Activated CD8-positive, alpha-beta memory T cell treated with anti-CD3 and anti-CD28 coated beads for 1 hour (primary cell): ENCODE results near the gene INPP5B.
"Not testable (repeated sequence)": the region's sequence is repeated elsewhere in the genome, so short reads cannot be mapped to it uniquely, and the experiment has no call there.

Experiments used
- DNase-seq, 2 donors: peaks; one replicate each; pipeline ENCODE4 v3.0.0-alpha.2; 2020; ENCODE audit warnings: low read depth in 1 of 2; ENCODE audit errors: extremely low read depth in 1 of 2

INPP5B gene

DNA sequence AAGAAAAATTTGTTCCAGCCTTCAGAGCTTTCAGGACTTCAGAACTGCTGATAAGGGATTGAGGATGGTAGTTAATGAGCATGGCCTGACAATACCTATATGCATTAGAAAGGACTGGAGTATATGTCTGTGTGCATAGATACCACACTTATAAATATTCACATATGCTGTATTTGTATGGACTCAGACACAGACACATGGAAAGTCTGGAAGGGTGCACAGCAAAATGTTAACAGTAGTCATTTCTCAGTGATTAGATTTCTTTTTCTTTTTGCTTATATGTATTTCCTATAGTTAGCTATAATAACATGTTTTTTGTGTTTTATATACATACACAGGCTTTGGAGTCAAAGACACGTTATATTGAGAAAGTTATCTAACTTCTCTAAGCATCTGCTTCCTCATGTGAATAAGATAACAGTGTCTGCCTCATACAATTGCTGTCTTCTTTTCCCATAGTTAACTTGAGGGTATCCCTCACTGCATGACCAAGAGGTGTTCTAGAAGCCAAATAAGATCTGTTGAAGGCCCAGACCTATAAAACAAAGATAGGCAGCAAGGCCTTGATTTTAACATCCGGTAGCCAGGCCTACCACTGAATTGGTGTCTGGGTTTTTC, 31.3 kb downstream of the INPP5B start:
- no peak for DNase-seq

DNA sequence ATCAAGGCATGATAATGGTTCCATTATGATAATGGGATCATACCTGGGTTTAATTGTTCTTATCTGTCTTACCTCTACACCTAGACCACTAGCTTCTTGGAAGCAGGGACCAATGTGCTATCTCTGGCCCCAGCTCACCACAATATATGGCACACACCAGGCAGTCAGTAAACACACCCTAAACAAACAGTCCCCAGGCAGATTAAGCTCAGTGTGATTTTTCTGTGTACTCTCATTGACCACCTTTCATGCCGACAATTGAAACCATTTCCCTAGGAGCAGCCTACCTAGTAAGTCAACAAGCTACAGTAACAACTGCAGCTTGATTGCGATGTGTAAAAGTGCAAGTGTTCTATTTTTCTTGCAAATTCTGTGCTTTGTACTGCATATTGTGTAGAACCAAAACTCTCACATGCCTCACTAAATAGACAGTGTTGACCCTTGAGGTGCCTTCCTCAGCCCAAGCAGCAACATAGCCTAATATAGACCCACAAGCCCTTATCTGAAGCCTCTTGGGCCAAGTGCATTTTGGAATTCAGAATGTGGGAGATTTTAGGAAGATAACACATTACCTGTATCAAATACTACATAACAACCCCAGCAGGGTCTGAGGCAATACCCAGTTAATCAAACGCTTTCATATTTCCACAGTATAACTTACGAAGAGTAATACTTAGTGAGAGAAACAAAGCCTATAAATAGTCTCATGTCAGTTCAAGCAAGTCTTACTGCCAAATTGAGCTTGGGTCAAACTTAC, 32.0 kb downstream of the INPP5B start:
- DNase-seq, result no peak

DNA sequence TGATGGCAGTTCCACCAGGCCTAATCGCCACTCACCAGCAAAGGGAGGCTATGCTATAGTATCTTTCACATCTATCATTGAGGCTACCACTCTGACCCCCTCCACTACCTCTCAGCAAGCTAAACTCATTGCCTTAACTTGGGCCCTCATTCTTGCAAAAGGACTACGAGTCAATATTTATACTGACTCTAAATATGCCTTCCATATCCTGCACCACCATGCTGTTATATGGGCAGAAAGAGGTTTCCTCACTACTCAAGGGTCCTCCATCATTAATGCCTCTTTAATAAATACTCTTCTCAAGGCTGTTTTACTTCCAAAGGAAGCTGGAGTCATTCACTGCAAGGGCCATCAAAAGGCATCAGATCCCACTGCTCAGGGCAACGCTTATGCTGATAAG, 35.4 kb downstream of the INPP5B start:
- DNase-seq, result not testable (repeated sequence)

DNA sequence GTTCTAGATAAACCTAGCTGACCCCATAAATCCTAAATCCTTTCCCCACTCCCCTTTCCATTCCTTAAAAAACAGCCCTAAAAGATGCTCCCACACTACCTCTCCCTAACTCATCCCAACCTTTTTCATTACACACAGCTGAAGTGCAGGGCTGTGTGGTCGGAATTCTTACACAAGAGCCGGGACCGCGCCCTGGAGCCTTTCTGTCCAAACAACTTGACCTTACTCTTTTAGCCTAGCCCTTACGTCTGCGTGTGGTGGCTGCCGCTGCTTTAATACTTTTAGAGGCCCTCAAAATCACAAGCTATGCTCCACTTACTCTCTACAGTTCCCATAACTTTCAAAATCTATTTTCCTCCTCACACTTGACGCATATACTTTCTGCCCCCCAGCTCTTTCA, 36.0 kb downstream of the INPP5B start:
- DNase-seq, result not testable (repeated sequence)

DNA sequence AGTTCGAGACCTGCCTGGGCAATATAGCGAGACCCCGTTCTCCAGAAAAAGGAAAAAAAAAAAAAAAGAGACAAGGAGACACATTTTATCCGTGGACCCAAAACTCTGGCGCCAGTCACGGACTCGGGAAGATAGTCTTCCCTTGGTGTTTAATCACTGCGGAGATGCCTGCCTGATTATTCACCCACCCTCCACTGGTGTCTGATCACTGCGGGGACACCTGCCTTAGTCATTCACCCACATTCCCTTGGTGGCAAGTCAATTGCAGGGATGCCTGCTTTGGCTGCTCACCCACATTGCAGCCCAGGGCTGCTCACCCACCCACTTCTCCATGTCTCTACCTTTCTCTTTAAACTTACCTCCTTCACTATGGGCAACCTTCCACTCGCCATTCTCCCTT, 38.3 kb downstream of the INPP5B start:
- DNase-seq, result not testable (repeated sequence)

DNA sequence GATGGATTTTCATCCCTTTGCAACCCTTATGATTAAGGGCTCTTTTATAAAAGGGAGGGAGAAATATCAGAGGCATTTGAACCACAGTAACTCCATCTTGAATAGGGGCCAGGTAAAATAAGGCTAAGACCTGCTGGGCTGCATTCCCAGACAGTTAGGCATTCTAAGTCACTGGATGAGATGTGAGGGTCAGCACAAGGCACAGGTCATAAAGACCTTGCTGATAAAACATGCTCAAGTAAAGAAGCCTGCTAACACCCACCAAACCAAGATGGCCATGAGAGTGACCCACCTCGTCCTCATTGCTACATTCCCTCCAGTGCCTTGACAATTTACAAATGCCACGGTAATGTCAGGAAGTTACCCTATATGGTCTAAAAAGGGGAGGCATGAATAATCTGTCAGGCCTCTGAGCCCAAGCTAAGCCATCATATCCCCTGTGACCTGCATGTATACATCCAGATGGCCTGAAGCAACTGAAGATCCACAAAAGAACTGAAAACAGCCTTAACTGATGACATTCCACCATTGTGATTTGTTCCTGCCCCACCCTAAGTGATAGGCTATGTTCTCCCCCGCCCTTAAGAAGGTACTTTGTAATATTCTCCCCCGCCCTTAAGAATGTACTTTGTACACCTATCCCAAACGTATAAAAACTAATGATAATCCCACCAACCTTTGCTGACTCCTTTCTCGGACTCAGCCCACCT, 39.3 kb downstream of the INPP5B start:
- not testable (repeated sequence) for DNase-seq

DNA sequence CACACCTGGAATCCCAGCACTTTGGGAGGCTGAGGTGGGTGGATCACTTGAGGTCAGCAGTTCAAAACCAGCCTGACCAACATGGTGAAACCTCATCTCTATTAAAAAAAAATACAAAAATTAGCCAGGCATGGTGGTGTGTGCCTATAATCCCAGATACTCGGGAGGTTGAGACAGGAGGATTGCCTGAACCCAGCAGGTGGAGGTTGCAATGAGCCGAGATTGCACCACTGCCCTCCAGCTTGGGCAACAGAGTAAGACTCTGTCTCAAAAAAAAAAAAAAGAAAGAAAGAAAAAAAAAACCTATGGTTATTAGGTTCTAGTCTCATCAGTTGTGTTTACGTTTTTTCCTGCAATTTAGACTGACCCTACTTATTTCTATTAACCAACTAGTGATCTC, 40.3 kb downstream of the INPP5B start:
- DNase-seq, result not testable (repeated sequence)

DNA sequence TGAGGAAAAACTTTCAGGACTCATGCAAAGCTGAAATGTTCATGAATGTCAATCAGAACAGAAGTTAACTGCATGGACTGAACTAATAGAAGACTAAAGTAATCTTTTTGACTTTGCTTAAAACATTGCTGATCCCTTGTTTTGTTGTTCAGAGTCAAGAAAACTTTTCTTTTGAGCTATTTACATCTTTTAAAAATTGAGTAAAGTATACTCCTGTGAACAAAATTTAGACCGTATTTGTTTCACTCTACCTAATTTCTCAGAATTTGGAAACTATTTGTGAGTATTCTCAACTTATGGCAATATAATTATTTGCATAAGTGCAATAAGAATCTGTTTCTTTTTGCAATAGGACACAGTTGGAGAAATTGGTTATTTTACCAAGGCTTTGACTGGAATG, 41.1 kb downstream of the INPP5B start:
- no peak for DNase-seq

DNA sequence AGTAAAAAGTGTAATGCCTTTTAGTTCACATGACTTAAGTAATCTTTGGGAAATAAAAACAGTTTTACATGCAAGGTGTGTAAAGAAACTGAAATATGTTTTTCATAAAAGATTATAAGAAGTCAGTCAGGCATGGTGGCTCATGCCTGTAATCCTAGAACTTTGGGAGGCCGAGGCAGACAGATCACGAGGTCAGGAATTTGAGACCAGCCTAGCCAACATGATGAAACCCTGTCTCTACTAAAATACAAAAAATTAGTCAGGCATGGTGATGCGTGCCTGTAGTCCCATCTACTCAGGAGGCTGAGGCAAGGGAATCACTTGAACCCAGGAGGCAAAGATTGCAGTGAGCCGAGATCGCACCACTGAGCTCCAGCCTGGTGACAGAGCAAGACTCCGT, 42.9 kb downstream of the INPP5B start:
- not testable (repeated sequence) for DNase-seq

DNA sequence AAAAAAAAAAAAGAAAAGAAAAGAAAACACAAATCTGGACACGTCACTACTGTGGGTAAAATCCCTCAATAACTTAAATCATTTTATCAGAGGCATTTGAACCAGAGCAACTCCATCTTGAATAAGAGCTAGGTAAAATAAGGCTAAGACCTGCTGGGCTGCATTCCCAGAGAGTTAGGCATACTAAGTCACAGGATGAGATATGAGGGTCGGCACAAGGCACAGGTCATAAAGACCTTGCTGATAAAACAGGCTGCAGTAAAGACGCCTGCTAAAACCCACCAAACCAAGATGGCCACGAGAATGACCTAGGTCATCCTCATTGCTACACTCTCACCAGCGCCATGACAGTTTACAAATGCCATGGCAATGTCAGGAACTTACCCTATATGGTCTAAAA, 43.9 kb downstream of the INPP5B start:
- DNase-seq, result no peak

DNA sequence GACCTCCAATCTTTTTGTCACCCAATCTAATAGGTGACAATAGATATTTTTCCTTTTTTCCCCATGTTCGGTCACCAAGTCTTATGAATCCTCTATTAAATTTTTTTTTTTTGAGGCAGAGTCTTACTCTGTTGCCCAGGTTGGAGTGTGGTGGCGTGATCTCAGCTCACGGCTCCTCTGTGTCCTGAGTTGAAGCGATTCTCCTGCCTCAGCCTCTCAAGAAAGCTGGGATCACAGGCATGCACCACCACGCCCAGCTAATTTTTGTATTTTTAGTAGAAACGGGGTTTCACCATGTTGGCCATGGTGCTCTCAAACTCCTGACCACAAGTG, 45.0 kb downstream of the INPP5B start:
- no peak for DNase-seq

DNA sequence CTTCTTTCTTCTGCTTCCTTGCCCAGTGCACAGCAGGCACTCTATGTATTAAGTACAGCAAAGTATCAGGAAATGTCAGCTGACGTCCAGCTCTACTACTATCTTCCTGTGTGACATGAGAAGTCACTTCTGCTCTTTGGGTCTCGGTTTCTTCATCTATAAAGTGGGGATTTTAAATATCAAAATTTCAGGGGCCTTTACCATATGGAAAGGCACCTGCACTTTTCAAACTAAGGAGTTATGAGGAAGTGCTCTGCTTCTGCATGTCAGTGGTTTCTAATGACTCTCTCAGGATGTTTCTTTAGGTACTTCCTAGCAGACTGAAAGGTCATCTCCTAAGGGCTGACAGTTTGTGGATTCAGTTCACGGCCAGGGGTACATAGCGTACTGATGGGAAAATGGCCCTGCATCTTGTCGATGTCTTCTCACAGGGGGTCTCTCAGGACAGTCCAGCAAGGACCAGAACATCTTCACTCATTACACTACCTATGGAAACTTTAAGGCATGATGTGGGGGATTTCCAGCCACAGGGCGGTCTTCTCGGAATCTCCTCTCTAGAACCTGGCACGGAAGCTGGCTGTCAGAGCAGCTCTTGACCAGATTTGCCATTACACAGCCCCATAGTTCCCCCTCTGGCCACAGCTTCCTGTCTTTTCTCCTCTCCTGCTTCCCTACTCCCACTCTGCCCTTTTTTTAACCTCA, 45.5 kb downstream of the INPP5B start:
- DNase-seq, result no peak

DNA sequence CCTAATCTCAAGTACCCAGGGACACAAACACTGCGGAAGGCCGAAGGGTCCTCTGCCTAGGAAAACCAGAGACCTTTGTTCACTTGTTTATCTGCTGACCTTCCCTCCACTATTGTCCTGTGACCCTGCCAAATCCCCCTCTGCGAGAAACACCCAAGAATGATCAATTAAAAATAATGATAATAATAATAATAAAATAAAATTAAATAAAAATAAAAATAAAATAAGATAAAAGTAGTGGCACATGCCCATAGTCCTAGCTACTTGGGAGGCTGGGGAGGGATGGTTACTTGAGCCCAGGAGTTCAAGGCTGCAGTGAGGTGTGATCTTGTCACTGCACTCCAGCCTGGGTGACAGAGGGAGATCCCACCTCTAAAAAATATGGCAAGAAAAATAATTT, 49.3 kb downstream of the INPP5B start:
- DNase-seq, result not testable (repeated sequence)

DNA sequence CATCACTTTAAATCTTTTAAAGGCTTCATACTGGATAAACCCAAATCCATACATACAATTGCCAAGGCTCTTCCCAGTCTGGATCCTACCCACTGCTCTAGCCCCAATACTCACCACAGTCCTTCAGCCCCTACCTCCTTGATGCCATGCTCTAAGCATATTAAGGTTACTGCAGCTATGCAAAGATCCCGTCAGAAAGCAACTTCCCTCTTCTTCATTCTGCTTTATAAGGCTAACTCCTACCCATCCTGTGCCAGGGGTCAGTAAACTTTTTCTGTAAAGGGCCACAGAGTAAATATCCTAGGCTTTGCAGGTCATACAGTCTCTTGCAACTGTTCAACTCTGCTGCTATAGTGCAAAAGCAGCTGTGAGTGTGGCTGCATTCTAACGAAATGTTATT, 53.2 kb downstream of the INPP5B start:
- no peak for DNase-seq

DNA sequence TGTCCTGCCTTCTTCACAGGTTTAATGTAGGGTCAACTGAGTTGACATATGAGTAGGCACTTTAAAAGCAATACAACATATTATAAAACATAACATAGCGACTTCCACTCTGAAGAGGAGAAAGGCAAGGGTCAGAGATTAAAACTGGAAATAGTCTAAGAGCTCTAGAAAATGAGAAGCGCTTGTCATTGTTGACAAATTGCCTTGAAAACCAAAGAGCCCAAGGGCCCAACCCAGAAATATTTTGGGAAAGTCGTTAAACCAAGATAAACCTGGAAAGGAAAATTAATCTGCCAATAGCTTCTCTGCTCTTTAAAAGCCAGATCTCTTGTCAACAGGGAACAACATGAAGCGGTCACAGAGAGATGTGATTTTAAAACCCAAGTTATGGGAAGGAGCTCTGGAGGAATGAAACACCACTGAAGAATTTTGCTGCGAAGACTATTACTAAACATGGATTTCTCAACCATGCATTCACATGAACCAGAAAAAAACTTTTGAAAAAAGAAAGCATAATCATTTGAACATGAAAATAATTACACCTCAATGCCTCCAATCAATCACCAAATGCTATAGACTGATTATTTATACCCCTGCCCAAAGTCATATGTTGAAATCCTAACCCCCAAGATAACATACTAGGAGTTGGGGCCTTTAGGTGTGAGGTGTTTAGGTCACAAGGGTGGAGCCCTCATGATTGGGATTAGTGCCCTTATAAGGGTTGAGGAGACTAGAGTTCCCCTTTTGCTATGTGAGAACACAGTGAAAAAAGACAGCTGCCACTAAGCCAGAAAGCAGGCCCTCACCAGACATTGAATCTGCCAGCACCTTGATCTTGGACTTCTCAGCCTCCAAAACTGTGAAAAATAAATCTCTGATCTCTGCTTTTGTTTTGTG, 54.5 kb downstream of the INPP5B start:
- no peak for DNase-seq

DNA sequence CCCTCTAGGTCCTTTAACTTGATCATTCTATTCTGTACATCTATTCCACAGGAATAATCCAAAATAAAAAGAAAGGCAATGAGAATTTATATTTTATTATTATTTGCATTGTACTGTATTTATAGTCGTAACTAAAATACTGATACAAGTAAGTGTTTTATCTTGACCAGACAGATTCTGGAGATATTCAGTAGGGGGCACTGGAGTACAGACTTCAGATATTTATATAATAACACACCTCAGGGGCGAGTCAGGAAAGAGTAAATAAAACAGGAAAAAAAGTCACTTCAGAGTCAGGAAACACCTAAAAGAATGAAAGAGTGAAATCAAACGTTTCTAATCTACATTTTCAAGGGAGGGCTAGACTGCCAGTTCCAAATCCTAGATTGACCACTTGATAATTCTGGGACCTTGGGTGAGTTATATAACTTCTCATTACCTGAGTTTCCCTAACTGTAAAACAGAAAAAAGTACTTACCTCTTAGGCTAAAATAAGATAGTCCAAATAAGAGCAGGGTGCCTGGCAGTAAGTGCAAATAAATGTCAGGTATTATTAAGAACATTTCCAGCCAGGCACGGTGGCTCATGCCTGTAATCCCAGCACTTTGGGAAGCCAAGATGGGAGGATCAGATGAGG, 56.4 kb downstream of the INPP5B start:
- no peak for DNase-seq

DNA sequence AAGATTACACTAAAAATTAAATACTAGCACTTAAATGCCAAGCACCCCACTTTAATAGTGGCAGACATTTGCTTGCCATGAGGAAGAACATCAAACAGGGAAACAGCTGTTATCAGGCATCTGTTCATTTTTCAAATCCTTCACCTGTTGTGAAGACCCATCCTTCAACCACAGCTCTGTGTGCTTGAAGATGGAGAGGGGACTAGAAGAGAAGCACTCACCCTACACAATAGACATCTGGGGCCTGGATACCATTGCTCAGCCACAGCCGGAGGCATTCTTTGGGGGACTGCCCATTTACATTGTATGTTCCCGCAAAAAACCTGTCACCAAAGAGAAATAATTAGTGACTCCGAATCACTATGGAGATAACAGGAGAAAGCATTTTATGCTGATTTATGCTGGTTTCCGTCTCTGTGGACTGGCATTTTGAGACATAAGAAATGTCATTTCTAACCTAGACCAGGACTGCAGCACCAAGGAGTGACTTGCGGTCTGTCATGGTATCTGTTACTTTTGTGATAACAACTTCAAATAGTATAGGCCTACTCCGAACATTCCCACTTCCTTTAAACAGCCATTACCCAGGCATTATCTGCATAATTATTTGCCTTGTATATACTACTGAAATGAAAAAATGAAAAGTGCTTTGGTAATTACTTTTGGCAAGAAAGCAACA, 58.7 kb downstream of the INPP5B start:
- DNase-seq, result no peak

DNA sequence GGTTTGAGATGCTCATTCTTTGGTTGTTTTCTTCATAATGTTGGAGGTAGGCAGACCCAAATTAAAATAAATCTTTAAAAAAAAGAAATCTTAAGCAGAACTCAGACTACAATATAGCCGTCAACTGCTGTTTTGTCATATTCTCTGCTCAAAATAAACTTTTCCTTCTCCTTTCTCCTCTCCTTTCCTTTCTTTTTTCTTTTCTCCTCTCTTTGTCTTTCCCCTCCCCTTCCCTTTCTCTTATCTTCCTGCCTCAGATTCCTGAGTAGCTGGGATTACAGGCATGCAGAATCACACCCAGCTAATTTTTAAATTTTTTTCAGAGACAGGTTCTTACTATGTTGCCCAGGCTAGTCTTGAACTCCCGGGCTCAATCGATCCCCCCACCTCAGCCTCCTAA, 62.7 kb downstream of the INPP5B start:
- no peak for DNase-seq

DNA sequence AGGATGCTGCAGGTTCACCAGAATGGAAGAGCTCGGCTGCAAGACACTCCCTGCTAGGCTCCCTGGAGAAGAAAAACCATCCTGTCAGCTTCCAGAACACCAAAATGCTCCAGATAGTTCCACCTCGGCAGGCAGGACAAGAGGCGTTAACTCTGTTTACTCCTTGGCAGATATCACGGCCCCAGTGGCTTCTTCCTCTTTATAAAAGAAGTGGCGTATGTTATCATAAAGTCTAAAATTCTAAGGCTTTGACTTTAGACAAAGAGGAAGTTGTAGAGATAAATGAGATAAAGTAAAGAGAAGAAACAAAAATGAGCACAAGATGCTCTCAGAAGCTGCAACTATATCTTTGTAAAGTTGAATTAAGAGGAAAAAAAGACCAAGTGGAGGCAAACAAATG, 63.2 kb downstream of the INPP5B start:
- no peak for DNase-seq

DNA sequence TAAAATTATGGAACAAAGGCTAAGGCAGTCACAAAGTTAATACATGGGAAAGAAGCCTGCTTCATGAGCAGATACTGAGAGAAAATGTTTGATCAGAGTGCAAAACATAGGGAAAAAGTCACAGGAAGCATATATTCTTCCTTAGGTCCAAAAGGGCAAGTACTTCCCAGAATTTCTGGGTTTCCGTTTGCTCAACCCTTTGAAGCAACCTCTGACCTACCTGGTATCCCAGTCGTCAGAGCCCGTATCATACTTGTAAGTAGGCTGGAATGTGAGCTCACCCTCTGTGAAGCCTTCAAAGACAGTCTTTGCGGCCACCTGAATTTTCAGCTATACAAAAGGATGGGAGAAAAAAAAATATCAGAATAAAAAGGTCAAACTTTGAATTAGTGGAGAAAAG, 67.0 kb downstream of the INPP5B start:
- no peak for DNase-seq
